ENCODE results near the gene PIAS1.

- TF ChIP-seq POLR2A (IDR thresholded peaks at IDR 0.05; ENCODE audit: low read depth, low read length) (no peak), EZH2 (IDR thresholded peaks at IDR 0.05; ENCODE audit: borderline replicate concordance, low read depth, low read length, severe bottlenecking) (no peak)
Measured at GRCh38 chr15:68218331-68218730, 164.2 kb downstream of the PIAS1 start.

Measured in endothelial cell of umbilical vein (primary cell).